Gastrocnemius medialis (tissue), 4 donors: ENCODE measurements around the gene ADAMTS2. TPM values are rescaled to one million over a fixed set of nuclear protein-coding genes. Genes with fewer than 3 reads are reported as not detected.
A peak's percentile ranks its signal among the peaks of the same experiment; 100 is the strongest.
"Not testable (repeated sequence)": the region's sequence is repeated elsewhere in the genome, so short reads cannot be mapped to it uniquely, and the experiment has no call there.

ENCODE experiments used
- ATAC-seq, 2 donors: fragments of 150-250 bp; one replicate each; pipeline ENCODE4 v1.9.1; 2016
- DNase-seq, 2 donors: peaks; one replicate each; pipeline ENCODE4 v3.0.0-alpha.2; 2019
- H3K27ac ChIP-seq, 4 donors: fragments of 200-600 bp; sonication (generic); 1 replicate in 1 of 4; 2 replicates in 3 of 4; pipeline ENCODE4 v1.5.1; 2016 to 2018; ENCODE audit warnings: mild to moderate bottlenecking in 2 of 4, moderate library complexity in 1 of 4
- H3K27me3 ChIP-seq, 3 donors: fragments of 200-600 bp; sonication (generic) in 2 of 3; 1 replicate in 1 of 3; 2 replicates in 2 of 3; pipeline versions ENCODE4 v1.5.1 to v1.6.0; 2016 to 2019; ENCODE audit warnings: mild to moderate bottlenecking in 1 of 3, moderate library complexity in 1 of 3
- H3K36me3 ChIP-seq, 2 donors: fragments of 200-600 bp; sonication (generic) in 1 of 2; one replicate each; pipeline ENCODE4 v1.5.1; 2017 to 2018
- H3K4me1 ChIP-seq, 2 donors: fragments of 200-600 bp; sonication (generic) in 1 of 2; one replicate each; pipeline ENCODE4 v1.5.1; 2016 to 2017; ENCODE audit warnings: mild to moderate bottlenecking in 2 of 2
- H3K4me3 ChIP-seq, 4 donors: fragments of 200-600 bp; sonication (generic) in 3 of 4; 1 replicate in 1 of 4; 2 replicates in 3 of 4; pipeline ENCODE4 v1.5.1; 2016 to 2019; ENCODE audit warnings: mild to moderate bottlenecking in 2 of 4
- H3K9me3 ChIP-seq, 3 donors: fragments of 200-600 bp; sonication (generic) in 2 of 3; 1 replicate in 1 of 3; 2 replicates in 2 of 3; pipeline ENCODE4 v1.5.1; 2016 to 2019
- POLR2A ChIP-seq, 2 donors: fragments of 450-650 bp; IDR thresholded peaks; one replicate each; pipeline ENCODE4 v1.6.1; 2017; ENCODE audit warnings: antibody characterized with exemption in 2 of 2, mild to moderate bottlenecking in 2 of 2, moderate library complexity in 2 of 2
- in situ Hi-C, 4 donors: fragments of 200-750 bp; cut with MboI; loops; one replicate each; pipeline versions ENCODE4 v1.15.0 to v1.8.0; 2017; ENCODE audit warnings: low sequenced_read_pairs in 4 of 4
- intact Hi-C: fragments of 100-400 bp; cut with DNase I; formaldehyde crosslinking; loops from one replicate; pipeline ENCODE4 v1.15.1; 2023; ENCODE audit warnings: low total_unique reads
- total RNA-seq, 4 donors: library from RNA; depleted of rRNA; stranded (reverse); fragments of >200 nt; gene quantifications; one replicate each; pipeline versions ENCODE4 v1.1.0 to v1.2.3, GENCODE V29; 2016
- TF ChIP-seq, protein P1 (sequence below), 5 experiments: fragments of 450-650 bp in 3 of 5; fragments of 200-600 bp in 2 of 5; sonication (generic) in 2 of 5; IDR thresholded peaks in 4 of 5; conservative IDR thresholded peaks in 1 of 5; 1 replicate in 4 of 5; 2 replicates in 1 of 5; pipeline ENCODE4 v1.5.1; 2016 to 2019; ENCODE audit warnings: antibody characterized with exemption in 5 of 5, mild to moderate bottlenecking in 3 of 5, moderate library complexity in 3 of 5

Gene ADAMTS2
- total RNA-seq, 4 donors from 2014 or later = 0.78 to 3.8 (median 2.0) TPM

- no peaks in the 10 kb centered on the region for H3K36me3 ChIP-seq
- H3K4me1 ChIP-seq = peaks cover 30 to 35% of the 10 kb centered on the region in 2 donors
- ATAC-seq (no peak), DNase-seq (no peak)
- no peak for TF ChIP-seq POLR2A (IDR thresholded peaks at IDR 0.05)
- TF ChIP-seq, protein P1, sequence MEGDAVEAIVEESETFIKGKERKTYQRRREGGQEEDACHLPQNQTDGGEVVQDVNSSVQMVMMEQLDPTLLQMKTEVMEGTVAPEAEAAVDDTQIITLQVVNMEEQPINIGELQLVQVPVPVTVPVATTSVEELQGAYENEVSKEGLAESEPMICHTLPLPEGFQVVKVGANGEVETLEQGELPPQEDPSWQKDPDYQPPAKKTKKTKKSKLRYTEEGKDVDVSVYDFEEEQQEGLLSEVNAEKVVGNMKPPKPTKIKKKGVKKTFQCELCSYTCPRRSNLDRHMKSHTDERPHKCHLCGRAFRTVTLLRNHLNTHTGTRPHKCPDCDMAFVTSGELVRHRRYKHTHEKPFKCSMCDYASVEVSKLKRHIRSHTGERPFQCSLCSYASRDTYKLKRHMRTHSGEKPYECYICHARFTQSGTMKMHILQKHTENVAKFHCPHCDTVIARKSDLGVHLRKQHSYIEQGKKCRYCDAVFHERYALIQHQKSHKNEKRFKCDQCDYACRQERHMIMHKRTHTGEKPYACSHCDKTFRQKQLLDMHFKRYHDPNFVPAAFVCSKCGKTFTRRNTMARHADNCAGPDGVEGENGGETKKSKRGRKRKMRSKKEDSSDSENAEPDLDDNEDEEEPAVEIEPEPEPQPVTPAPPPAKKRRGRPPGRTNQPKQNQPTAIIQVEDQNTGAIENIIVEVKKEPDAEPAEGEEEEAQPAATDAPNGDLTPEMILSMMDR (IDR thresholded peaks at IDR 0.05 in 4 of 5, conservative IDR thresholded peaks at IDR 0.05 in 1 of 5) = no peak
- no peaks in the 10 kb centered on the region for H3K9me3 ChIP-seq
- H3K27ac ChIP-seq = peak overlapping the region in 3 of 4 donors; percentile 52 to 68 (median 65)
- no peak overlapping the region for H3K4me3 ChIP-seq
- intact Hi-C loops (loop anchor here (10.0 kb wide), 1 partner anchor 337 kb away; the partner anchor contains the start of gene HNRNPH1), in situ Hi-C loops (no loop called here)
- no peaks in the 10 kb centered on the region for H3K27me3 ChIP-seq
Observed at GRCh38 chr5:179287631-179288030, 57.6 kb downstream of the ADAMTS2 start.

DNA sequence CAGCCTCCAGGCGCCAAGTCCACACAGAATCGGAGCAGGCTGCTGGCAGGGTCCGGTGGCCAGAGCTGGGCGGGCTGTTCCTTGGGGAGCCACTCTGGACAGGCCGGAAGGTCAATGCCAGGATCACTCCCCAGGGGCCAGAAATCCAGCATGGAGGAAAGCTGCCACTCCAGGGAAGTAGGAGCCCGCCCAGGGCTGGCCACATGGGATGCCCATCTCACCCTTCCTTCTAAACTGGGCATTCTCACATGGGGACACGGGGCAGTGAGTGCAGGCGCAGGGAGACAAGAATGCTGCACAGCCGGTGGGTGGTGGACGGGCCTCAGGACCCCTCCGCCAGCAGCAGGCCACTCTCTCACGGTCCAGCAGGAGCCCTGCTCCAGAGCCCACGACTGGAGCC, 58.2 kb downstream of the ADAMTS2 start:
- no peak overlapping the region for H3K4me3 ChIP-seq
- ATAC-seq = no peak
- H3K4me1 ChIP-seq = peaks cover 30 to 35% of the 10 kb centered on the region in 2 donors
- DNase-seq = no peak
- in situ Hi-C loops = no loop called here
- no peaks in the 10 kb centered on the region for H3K9me3 ChIP-seq
- intact Hi-C loops = loop anchor here (10.0 kb wide), 1 partner anchor 338 kb away; the partner anchor contains the start of gene HNRNPH1
- H3K27me3 ChIP-seq = no peaks in the 10 kb centered on the region
- H3K36me3 ChIP-seq = no peaks in the 10 kb centered on the region
- no peak for TF ChIP-seq POLR2A (IDR thresholded peaks at IDR 0.05)
- TF ChIP-seq, protein P1 (IDR thresholded peaks at IDR 0.05 in 4 of 5, conservative IDR thresholded peaks at IDR 0.05 in 1 of 5) = no peak
- no peak overlapping the region for H3K27ac ChIP-seq

GRCh38 chr5:179285776-179286162, 59.5 kb downstream of the ADAMTS2 start:
- in situ Hi-C loops, ATAC-seq, H3K36me3 ChIP-seq, DNase-seq, H3K4me3 ChIP-seq, H3K27me3 ChIP-seq, H3K9me3 ChIP-seq: not testable (repeated sequence)
- Histone ChIP-seq H3K27ac (peak overlapping the region; percentile 58 to 82 (median 74)), H3K4me1 (peaks cover 30 to 35% of the 10 kb centered on the region in 2 donors)
- intact Hi-C loops = loop anchor here (10.0 kb wide), 1 partner anchor 339 kb away; the partner anchor contains the start of gene HNRNPH1

- Histone ChIP-seq H3K27ac (peak overlapping the region; percentile 50 to 82 (median 74)), H3K4me3 (peak overlapping the region; percentile 11 to 45 (median 29)), H3K36me3 (no peaks in the 10 kb centered on the region), H3K9me3 (no peaks in the 10 kb centered on the region), H3K27me3 (no peaks in the 10 kb centered on the region), H3K4me1 (peaks cover 30 to 35% of the 10 kb centered on the region in 2 donors)
- DNase-seq (peak; percentile 59 to 74), ATAC-seq (peak; percentile 81 to 85)
- intact Hi-C loops (loop anchor here (10.0 kb wide), 1 partner anchor 340 kb away; the partner anchor contains the start of gene HNRNPH1), in situ Hi-C loops (no loop called here)
- no peak for TF ChIP-seq POLR2A (IDR thresholded peaks at IDR 0.05)
- TF ChIP-seq, protein P1 (IDR thresholded peaks at IDR 0.05 in 4 of 5, conservative IDR thresholded peaks at IDR 0.05 in 1 of 5) = no peak
Observed at GRCh38 chr5:179284751-179285631, 60.3 kb downstream of the ADAMTS2 start.

DNA sequence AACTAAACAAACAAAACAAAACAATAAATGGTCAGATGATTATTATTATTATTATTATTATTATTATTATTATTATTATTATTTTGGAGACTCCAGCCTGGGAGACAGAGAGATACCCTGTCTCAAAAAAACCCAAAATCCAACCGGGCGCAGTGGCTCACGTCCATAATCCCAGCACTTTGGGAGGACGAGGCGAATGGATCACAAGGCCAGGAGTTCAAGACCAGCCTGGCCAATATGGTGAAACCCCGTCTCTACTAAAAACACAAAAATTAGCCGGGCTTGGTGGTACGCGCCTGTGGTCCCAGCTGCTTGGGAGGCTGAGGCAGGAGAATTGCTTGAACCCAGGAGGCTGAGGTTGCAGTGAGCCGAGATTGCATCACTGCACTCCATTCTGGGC, 61.4 kb downstream of the ADAMTS2 start:
- H3K4me3 ChIP-seq, H3K9me3 ChIP-seq, in situ Hi-C loops, H3K27me3 ChIP-seq, DNase-seq, ATAC-seq, H3K36me3 ChIP-seq: not testable (repeated sequence)
- intact Hi-C loops = loop anchor here (10.0 kb wide), 1 partner anchor 341 kb away; the partner anchor contains the start of gene HNRNPH1
- H3K27ac ChIP-seq = peak overlapping the region in 2 of 4 donors; percentile 50 to 82
- H3K4me1 ChIP-seq = peaks cover 30 to 35% of the 10 kb centered on the region in 2 donors
